Liver (tissue), 9 donors: ENCODE data around the gene HCFC1R1. TPM values are rescaled to one million over a fixed set of nuclear protein-coding genes. Genes with fewer than 3 reads are reported as not detected.

Experiments
- DNase-seq: peaks from one replicate; pipeline ENCODE4 v3.0.0-alpha.2; 2017; ENCODE audit warnings: low spot score
- H3K27ac ChIP-seq, 2 donors: one replicate each; pipeline ENCODE4 v1.7.0; 2013; ENCODE audit warnings: inconsistent platforms in 2 of 2, low read length in 2 of 2, control low read depth in 1 of 2, low read depth in 1 of 2, mild to moderate bottlenecking in 1 of 2
- H3K27me3 ChIP-seq, 4 donors: one replicate each; pipeline versions ENCODE4 v1.6.1 to v1.7.0; 2013; ENCODE audit warnings: low read length in 3 of 4, inconsistent platforms in 1 of 4, mild to moderate bottlenecking in 1 of 4, moderate library complexity in 1 of 4; ENCODE audit not compliant: control insufficient read depth in 4 of 4, insufficient read depth in 4 of 4
- H3K36me3 ChIP-seq, 4 donors: one replicate each; pipeline versions ENCODE4 v1.6.1 to v1.7.0; 2013; ENCODE audit warnings: low read length in 3 of 4, mild to moderate bottlenecking in 3 of 4, low read depth in 1 of 4, moderate library complexity in 1 of 4; ENCODE audit not compliant: control insufficient read depth in 4 of 4, insufficient read depth in 3 of 4
- H3K4me1 ChIP-seq, 4 donors: one replicate each; pipeline versions ENCODE4 v1.6.1 to v1.7.0; 2013; ENCODE audit warnings: low read length in 3 of 4, mild to moderate bottlenecking in 3 of 4, moderate library complexity in 1 of 4; ENCODE audit not compliant: control insufficient read depth in 4 of 4, insufficient read depth in 4 of 4
- H3K4me3 ChIP-seq, 3 donors: one replicate each; pipeline versions ENCODE4 v1.6.1 to v1.7.0; 2013; ENCODE audit warnings: low read length in 3 of 3, control low read depth in 1 of 3, low read depth in 1 of 3, mild to moderate bottlenecking in 1 of 3
- H3K9ac ChIP-seq, 2 donors: one replicate each; pipeline ENCODE4 v1.7.0; 2013; ENCODE audit warnings: low read length in 2 of 2, mild to moderate bottlenecking in 2 of 2, moderate library complexity in 2 of 2, control low read depth in 1 of 2, low read depth in 1 of 2
- H3K9me3 ChIP-seq, 4 donors: one replicate each; pipeline versions ENCODE4 v1.6.1 to v1.7.0; 2013; ENCODE audit warnings: low read length in 3 of 4; ENCODE audit not compliant: control insufficient read depth in 4 of 4
- EGR1 ChIP-seq, 2 donors: IDR thresholded peaks; 2 replicates each; pipeline ENCODE4 v1.6.1; 2016 to 2018; ENCODE audit warnings: antibody characterized with exemption in 2 of 2, low read depth in 2 of 2
- FOXA1 ChIP-seq: IDR thresholded peaks from 2 replicates; pipeline ENCODE4 v1.6.1; 2016; ENCODE audit warnings: antibody characterized with exemption
- FOXA2 ChIP-seq: IDR thresholded peaks from 2 replicates; pipeline ENCODE4 v1.6.1; 2016; ENCODE audit warnings: antibody characterized with exemption
- GABPA ChIP-seq, 2 donors: IDR thresholded peaks in 1 of 2; conservative IDR thresholded peaks in 1 of 2; 2 replicates each; pipeline ENCODE4 v1.6.1; 2016; ENCODE audit warnings: antibody characterized with exemption in 2 of 2, mild to moderate bottlenecking in 1 of 2, moderate library complexity in 1 of 2
- HNF4A ChIP-seq, 2 donors: conservative IDR thresholded peaks; 2 replicates each; pipeline ENCODE4 v1.6.1; 2016; ENCODE audit warnings: antibody characterized with exemption in 2 of 2, mild to moderate bottlenecking in 2 of 2
- HNF4G ChIP-seq: IDR thresholded peaks from 2 replicates; pipeline ENCODE4 v1.6.1; 2016; ENCODE audit warnings: antibody characterized with exemption
- JUND ChIP-seq, 2 donors: IDR thresholded peaks; 2 replicates each; pipeline ENCODE4 v1.6.1; 2016; ENCODE audit warnings: antibody characterized with exemption in 2 of 2
- NR2F2 ChIP-seq: IDR thresholded peaks from 2 replicates; pipeline ENCODE4 v1.6.1; 2016; ENCODE audit warnings: antibody characterized with exemption
- RAD21 ChIP-seq, 2 donors: IDR thresholded peaks; 2 replicates each; pipeline ENCODE4 v1.6.1; 2016; ENCODE audit warnings: antibody characterized with exemption in 2 of 2, mild to moderate bottlenecking in 2 of 2
- RXRA ChIP-seq, 2 donors: IDR thresholded peaks; 2 replicates each; pipeline ENCODE4 v1.6.1; 2017 to 2018; ENCODE audit warnings: antibody characterized with exemption in 2 of 2, mild to moderate bottlenecking in 1 of 2
- SP1 ChIP-seq: IDR thresholded peaks from 2 replicates; pipeline ENCODE4 v1.6.1; 2018; ENCODE audit warnings: antibody characterized with exemption, mild to moderate bottlenecking
- TAF1 ChIP-seq: conservative IDR thresholded peaks from 2 replicates; pipeline ENCODE4 v1.6.1; 2016; ENCODE audit warnings: antibody characterized with exemption, mild to moderate bottlenecking
- YY1 ChIP-seq: IDR thresholded peaks from 2 replicates; pipeline ENCODE4 v1.6.1; 2016; ENCODE audit warnings: antibody characterized with exemption, mild to moderate bottlenecking
- WGBS: extraction: QIAGEN DNeasy Blood & Tissue Kit; methylation state at CpG from one replicate; pipeline ENCODE4 v1.1.7; 2013; 5-methylcytosine and 5-hydroxymethylcytosine counted together
- polyA plus RNA-seq, 2 donors: library from polyadenylated mRNA; stranded (reverse) in 1 of 2; unstranded in 1 of 2; fragments of 200-250 nt in 1 of 2; fragments of >200 nt in 1 of 2; fragmentation: Nextera tagmentation in 1 of 2; extraction: Ambion mirVana in 1 of 2; gene quantifications; one replicate each; pipeline versions ENCODE4 v1.2.1 to v1.2.3, GENCODE V29; 2013 to 2015
- total RNA-seq, 2 donors: library from RNA; depleted of rRNA; stranded (reverse); fragments of >200 nt; gene quantifications; one replicate each; pipeline ENCODE4 v1.2.3, GENCODE V29; 2014
- TF ChIP-seq, protein P1 (sequence below): IDR thresholded peaks from 2 replicates; pipeline ENCODE4 v1.6.1; 2016; ENCODE audit warnings: antibody characterized with exemption
- TF ChIP-seq, protein P2 (sequence below): IDR thresholded peaks from 2 replicates; pipeline ENCODE4 v1.6.1; 2016; ENCODE audit warnings: antibody characterized with exemption, mild to moderate bottlenecking
- TF ChIP-seq, protein P3 (sequence below): IDR thresholded peaks from 2 replicates; pipeline ENCODE4 v1.6.1; 2016; ENCODE audit warnings: antibody characterized with exemption
- TF ChIP-seq, protein P4 (sequence below): IDR thresholded peaks from 2 replicates; pipeline ENCODE4 v1.6.1; 2016; ENCODE audit warnings: antibody characterized with exemption
- TF ChIP-seq, protein P5 (sequence below): fragments of 150-350 bp; IDR thresholded peaks from 2 replicates; pipeline ENCODE4 v1.5.1; 2017; ENCODE audit warnings: improper control_type of control experiment, low read depth, low read length; ENCODE audit not compliant: missing input control
- donor health status: healthy.
- donor health status: healthy.
- donor health status: healthy.
- donor health status: healthy.
- donor health status: healthy.

HCFC1R1 gene
- total and polyA plus RNA-seq, 4 donors: 1.4 to 17.6 (median 9.2) TPM

DNA sequence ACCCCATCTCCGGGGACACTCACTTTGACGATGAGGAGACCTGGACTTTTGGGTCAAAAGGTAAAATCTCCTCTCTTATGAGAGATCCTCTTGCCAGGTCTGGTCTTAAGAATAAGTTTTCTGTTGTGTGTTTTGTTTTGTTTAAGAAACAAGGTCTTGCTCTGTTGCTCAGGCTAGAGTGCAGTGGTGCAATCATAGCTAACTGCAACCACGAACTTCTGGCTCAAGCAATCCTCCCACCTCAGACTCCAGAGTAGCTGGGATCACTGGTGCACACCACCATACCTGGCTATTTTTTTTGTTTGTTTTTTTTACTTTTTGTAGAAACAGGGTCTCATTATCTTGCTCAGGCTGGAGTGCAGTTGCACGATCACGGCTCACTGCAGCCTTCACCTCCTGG, 26.7 kb upstream of the HCFC1R1 start:
- Histone ChIP-seq H3K4me3 (no peak overlapping the region), H3K9ac (no peak overlapping the region), H3K27ac (no peak overlapping the region), H3K9me3 (no peaks in the 10 kb centered on the region), H3K27me3 (peaks cover 0 to 6% (median 0%) of the 10 kb centered on the region in 4 donors), H3K4me1 (peaks cover 0 to 12% (median 5%) of the 10 kb centered on the region in 4 donors), H3K36me3 (peaks cover 0 to 2% (median 0%) of the 10 kb centered on the region in 4 donors)
- TF ChIP-seq NR2F2 (no peak), RAD21 (IDR thresholded peaks at IDR 0.05) (no peak), JUND (IDR thresholded peaks at IDR 0.05) (no peak), SP1 (no peak), YY1 (no peak), TAF1 (no peak), GABPA (IDR thresholded peaks at IDR 0.05 in 1 of 2, conservative IDR thresholded peaks at IDR 0.05 in 1 of 2) (no peak), EGR1 (IDR thresholded peaks at IDR 0.05; ENCODE audit: low read depth in 2 of 2) (no peak), HNF4G (no peak), FOXA2 (no peak), HNF4A (conservative IDR thresholded peaks at IDR 0.05) (no peak), RXRA (IDR thresholded peaks at IDR 0.05) (no peak), FOXA1 (no peak)
- TF ChIP-seq, protein P1, sequence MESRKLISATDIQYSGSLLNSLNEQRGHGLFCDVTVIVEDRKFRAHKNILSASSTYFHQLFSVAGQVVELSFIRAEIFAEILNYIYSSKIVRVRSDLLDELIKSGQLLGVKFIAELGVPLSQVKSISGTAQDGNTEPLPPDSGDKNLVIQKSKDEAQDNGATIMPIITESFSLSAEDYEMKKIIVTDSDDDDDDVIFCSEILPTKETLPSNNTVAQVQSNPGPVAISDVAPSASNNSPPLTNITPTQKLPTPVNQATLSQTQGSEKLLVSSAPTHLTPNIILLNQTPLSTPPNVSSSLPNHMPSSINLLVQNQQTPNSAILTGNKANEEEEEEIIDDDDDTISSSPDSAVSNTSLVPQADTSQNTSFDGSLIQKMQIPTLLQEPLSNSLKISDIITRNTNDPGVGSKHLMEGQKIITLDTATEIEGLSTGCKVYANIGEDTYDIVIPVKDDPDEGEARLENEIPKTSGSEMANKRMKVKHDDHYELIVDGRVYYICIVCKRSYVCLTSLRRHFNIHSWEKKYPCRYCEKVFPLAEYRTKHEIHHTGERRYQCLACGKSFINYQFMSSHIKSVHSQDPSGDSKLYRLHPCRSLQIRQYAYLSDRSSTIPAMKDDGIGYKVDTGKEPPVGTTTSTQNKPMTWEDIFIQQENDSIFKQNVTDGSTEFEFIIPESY: no peak
- TF ChIP-seq, protein P2, sequence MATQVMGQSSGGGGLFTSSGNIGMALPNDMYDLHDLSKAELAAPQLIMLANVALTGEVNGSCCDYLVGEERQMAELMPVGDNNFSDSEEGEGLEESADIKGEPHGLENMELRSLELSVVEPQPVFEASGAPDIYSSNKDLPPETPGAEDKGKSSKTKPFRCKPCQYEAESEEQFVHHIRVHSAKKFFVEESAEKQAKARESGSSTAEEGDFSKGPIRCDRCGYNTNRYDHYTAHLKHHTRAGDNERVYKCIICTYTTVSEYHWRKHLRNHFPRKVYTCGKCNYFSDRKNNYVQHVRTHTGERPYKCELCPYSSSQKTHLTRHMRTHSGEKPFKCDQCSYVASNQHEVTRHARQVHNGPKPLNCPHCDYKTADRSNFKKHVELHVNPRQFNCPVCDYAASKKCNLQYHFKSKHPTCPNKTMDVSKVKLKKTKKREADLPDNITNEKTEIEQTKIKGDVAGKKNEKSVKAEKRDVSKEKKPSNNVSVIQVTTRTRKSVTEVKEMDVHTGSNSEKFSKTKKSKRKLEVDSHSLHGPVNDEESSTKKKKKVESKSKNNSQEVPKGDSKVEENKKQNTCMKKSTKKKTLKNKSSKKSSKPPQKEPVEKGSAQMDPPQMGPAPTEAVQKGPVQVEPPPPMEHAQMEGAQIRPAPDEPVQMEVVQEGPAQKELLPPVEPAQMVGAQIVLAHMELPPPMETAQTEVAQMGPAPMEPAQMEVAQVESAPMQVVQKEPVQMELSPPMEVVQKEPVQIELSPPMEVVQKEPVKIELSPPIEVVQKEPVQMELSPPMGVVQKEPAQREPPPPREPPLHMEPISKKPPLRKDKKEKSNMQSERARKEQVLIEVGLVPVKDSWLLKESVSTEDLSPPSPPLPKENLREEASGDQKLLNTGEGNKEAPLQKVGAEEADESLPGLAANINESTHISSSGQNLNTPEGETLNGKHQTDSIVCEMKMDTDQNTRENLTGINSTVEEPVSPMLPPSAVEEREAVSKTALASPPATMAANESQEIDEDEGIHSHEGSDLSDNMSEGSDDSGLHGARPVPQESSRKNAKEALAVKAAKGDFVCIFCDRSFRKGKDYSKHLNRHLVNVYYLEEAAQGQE: no peak
- TF ChIP-seq, protein P3, sequence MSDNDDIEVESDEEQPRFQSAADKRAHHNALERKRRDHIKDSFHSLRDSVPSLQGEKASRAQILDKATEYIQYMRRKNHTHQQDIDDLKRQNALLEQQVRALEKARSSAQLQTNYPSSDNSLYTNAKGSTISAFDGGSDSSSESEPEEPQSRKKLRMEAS: no peak
- TF ChIP-seq, protein P4, sequence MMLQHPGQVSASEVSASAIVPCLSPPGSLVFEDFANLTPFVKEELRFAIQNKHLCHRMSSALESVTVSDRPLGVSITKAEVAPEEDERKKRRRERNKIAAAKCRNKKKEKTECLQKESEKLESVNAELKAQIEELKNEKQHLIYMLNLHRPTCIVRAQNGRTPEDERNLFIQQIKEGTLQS: no peak
- 78% methylated on average over 5 of the region's 5 CpGs for WGBS
- no peak for DNase-seq

DNA sequence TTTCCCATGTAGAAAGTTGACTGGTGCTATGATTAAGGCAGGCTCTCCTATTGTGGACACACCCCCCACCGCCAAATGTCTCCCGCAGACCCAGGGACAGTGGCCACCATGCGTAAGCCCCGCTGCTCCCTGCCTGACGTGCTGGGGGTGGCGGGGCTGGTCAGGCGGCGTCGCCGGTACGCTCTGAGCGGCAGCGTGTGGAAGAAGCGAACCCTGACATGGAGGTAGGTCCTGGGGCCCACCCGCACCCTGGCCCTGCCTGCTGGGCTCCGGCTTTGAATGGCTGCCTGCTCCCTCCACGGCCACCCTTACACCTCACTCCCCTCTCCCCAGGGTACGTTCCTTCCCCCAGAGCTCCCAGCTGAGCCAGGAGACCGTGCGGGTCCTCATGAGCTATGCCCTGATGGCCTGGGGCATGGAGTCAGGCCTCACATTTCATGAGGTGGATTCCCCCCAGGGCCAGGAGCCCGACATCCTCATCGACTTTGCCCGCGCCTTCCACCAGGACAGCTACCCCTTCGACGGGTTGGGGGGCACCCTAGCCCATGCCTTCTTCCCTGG, 26.3 kb upstream of the HCFC1R1 start:
- H3K27me3 ChIP-seq: peaks cover 0 to 6% (median 1%) of the 10 kb centered on the region in 4 donors
- no peak overlapping the region for H3K27ac ChIP-seq
- no peak overlapping the region for H3K4me3 ChIP-seq

More for the DNA sequence above, 26.3 kb upstream of the HCFC1R1 start:
- H3K9me3 ChIP-seq: no peaks in the 10 kb centered on the region
- no peak for DNase-seq
- H3K36me3 ChIP-seq: peaks cover 0 to 2% (median 0%) of the 10 kb centered on the region in 4 donors
- TF ChIP-seq, protein P3: no peak
- TF ChIP-seq YY1 (no peak), NR2F2 (no peak), RXRA (IDR thresholded peaks at IDR 0.05) (no peak), HNF4G (no peak), TAF1 (no peak), GABPA (IDR thresholded peaks at IDR 0.05 in 1 of 2, conservative IDR thresholded peaks at IDR 0.05 in 1 of 2) (no peak), FOXA2 (no peak), EGR1 (IDR thresholded peaks at IDR 0.05; ENCODE audit: low read depth in 2 of 2) (no peak)
- TF ChIP-seq, protein P2: no peak
- TF ChIP-seq, protein P5, sequence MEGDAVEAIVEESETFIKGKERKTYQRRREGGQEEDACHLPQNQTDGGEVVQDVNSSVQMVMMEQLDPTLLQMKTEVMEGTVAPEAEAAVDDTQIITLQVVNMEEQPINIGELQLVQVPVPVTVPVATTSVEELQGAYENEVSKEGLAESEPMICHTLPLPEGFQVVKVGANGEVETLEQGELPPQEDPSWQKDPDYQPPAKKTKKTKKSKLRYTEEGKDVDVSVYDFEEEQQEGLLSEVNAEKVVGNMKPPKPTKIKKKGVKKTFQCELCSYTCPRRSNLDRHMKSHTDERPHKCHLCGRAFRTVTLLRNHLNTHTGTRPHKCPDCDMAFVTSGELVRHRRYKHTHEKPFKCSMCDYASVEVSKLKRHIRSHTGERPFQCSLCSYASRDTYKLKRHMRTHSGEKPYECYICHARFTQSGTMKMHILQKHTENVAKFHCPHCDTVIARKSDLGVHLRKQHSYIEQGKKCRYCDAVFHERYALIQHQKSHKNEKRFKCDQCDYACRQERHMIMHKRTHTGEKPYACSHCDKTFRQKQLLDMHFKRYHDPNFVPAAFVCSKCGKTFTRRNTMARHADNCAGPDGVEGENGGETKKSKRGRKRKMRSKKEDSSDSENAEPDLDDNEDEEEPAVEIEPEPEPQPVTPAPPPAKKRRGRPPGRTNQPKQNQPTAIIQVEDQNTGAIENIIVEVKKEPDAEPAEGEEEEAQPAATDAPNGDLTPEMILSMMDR: no peak
- peaks cover 0 to 14% (median 5%) of the 10 kb centered on the region in 4 donors for H3K4me1 ChIP-seq
- no peak overlapping the region for H3K9ac ChIP-seq
- 84% methylated on average over 26 of the region's 26 CpGs for WGBS
